ENCODE data around the gene PIH1D1.

- no peak for TF ChIP-seq CTCF (tag by site-specific recombination; IDR thresholded peaks at IDR 0.05)
- 0 out of 2 replicates have a peak, but pooled peaks have one; percentile 8 for TF ChIP-seq KLF8 (tag by site-specific recombination; IDR thresholded peaks at IDR 0.05)
- TF ChIP-seq, protein P1, sequence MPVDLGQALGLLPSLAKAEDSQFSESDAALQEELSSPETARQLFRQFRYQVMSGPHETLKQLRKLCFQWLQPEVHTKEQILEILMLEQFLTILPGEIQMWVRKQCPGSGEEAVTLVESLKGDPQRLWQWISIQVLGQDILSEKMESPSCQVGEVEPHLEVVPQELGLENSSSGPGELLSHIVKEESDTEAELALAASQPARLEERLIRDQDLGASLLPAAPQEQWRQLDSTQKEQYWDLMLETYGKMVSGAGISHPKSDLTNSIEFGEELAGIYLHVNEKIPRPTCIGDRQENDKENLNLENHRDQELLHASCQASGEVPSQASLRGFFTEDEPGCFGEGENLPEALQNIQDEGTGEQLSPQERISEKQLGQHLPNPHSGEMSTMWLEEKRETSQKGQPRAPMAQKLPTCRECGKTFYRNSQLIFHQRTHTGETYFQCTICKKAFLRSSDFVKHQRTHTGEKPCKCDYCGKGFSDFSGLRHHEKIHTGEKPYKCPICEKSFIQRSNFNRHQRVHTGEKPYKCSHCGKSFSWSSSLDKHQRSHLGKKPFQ (tag by site-specific recombination; IDR thresholded peaks at IDR 0.05) = no peak
- TF ChIP-seq ZNF449 (tag by site-specific recombination; IDR thresholded peaks at IDR 0.05) = no peak
- no peak for TF ChIP-seq GLIS1 (tag by site-specific recombination; IDR thresholded peaks at IDR 0.05)
Observed at GRCh38 chr19:49441960-49442350, 9.7 kb downstream of the PIH1D1 start.
